Articular chondrocyte of knee joint (primary cell): Measurements from ENCODE around the gene RHOF. TPM values are rescaled to one million over a fixed set of nuclear protein-coding genes. Genes with fewer than 3 reads are reported as not detected.

Source experiments
- total RNA-seq: library from RNA; depleted of rRNA; stranded (reverse); fragments of >200 nt; gene quantifications from 2 replicates; pipeline ENCODE4 v1.2.3, GENCODE V29; 2012

RHOF gene
- 18.6 and 19.3 TPM in 2 replicates for total RNA-seq

GRCh38 chr12:121793440-121793837, at the start of gene RHOF:
RHOF (minus strand) TSS chr12:121793688; CDS start chr12:121793633, 55 bp downstream.

GRCh38 chr12:121803861-121804416, 10.5 kb upstream of the RHOF start, which contains the start of gene SETD1B:
SETD1B (plus strand) TSS chr12:121804009; CDS start chr12:121804738, 729 bp downstream.

Other genes starting within 250 kb of the RHOF start
- gene KDM2B, start 212.7 kb downstream of the RHOF start, total RNA-seq = 24.0 and 25.9 TPM in 2 replicates
- gene ORAI1, start 167.2 kb downstream of the RHOF start, total RNA-seq = 6.2 and 6.5 TPM in 2 replicates
- gene MORN3, start 124.0 kb downstream of the RHOF start, total RNA-seq = 1.0 and 1.3 TPM in 2 replicates
- gene TMEM120B, start 80.9 kb downstream of the RHOF start, total RNA-seq = 7.7 and 7.8 TPM in 2 replicates
- gene SETD1B, start 10.3 kb upstream of the RHOF start, total RNA-seq = 5.4 and 5.9 TPM in 2 replicates
- gene HPD, start 65.2 kb upstream of the RHOF start, total RNA-seq = 3.2 and 3.9 TPM in 2 replicates
- gene PSMD9, start 95.1 kb upstream of the RHOF start, total RNA-seq = 41.8 and 54.0 TPM in 2 replicates
- gene CFAP251, start 124.9 kb upstream of the RHOF start, total RNA-seq = 4.2 and 4.8 TPM in 2 replicates
- gene BCL7A, start 228.2 kb upstream of the RHOF start, total RNA-seq = 4.0 and 4.1 TPM in 2 replicates